Astrocyte of the spinal cord (primary cell): Measurements from ENCODE around the gene ABHD8.

ENCODE experiments used
- DNase-seq: peaks from one replicate; pipeline ENCODE4 v3.0.0; 2011; ENCODE audit warnings: low read depth, low spot score
- H3K4me3 ChIP-seq: 2 replicates; pipeline ENCODE4 v1.5.1; 2011; ENCODE audit warnings: low read depth, mild to moderate bottlenecking, low read length, moderate library complexity
- CTCF ChIP-seq: IDR thresholded peaks from 2 replicates; pipeline ENCODE4 v1.5.1; 2012; ENCODE audit warnings: low read depth, mild to moderate bottlenecking, low read length, inconsistent platforms
- in situ Hi-C: cut with HindIII; loops from 2 replicates; pipeline ENCODE4 v1.10.0; 2017; ENCODE audit warnings: low sequenced_read_pairs

The ABHD8 gene

GRCh38 chr19:17325881-17326594 is 22.8 kb upstream of the ABHD8 start:
- in situ Hi-C loops = no loop called here
- TF ChIP-seq CTCF = no peak
- no peak overlapping the region for H3K4me3 ChIP-seq
- DNase-seq = peak; percentile 32

- TF ChIP-seq CTCF = no peak
- in situ Hi-C loops = no loop called here
- no peak for DNase-seq
- H3K4me3 ChIP-seq = no peak overlapping the region
These were observed 21.9 kb upstream of the ABHD8 start for GRCh38 chr19:17325133-17325532.

GRCh38 chr19:17324357-17325114 is 21.3 kb upstream of the ABHD8 start:
- DNase-seq = no peak
- no peak overlapping the region for H3K4me3 ChIP-seq
- in situ Hi-C loops = no loop called here
- no peak for TF ChIP-seq CTCF

GRCh38 chr19:17323964-17324332 is 20.7 kb upstream of the ABHD8 start:
- TF ChIP-seq CTCF = no peak
- in situ Hi-C loops = no loop called here
- H3K4me3 ChIP-seq = no peak overlapping the region
- no peak for DNase-seq

- in situ Hi-C loops = no loop called here
- no peak for TF ChIP-seq CTCF
- H3K4me3 ChIP-seq = no peak overlapping the region
- DNase-seq = no peak
These were observed 20.2 kb upstream of the ABHD8 start for GRCh38 chr19:17323300-17323963.

- H3K4me3 ChIP-seq = no peak overlapping the region
- no peak for DNase-seq
- TF ChIP-seq CTCF = no peak
- in situ Hi-C loops = no loop called here
These were observed 19.6 kb upstream of the ABHD8 start for GRCh38 chr19:17322854-17323253.
